ENCODE data around the gene RIMS3.

Gene RIMS3

GRCh38 chr1:40665335-40666171 is at the start of gene RIMS3:
Gene RIMS3 (minus strand): TSS chr1:40665682. CDS start chr1:40641925, 23,757 bp downstream.
- no peak within 1 kb of the TSS for H3K27ac ChIP-seq
- peak within 1 kb of the TSS; percentile 47 for H3K4me3 ChIP-seq (ENCODE audit: low read depth, low read length)
- H3K36me3 ChIP-seq, result no peaks in the 10 kb centered on the region
- H3K27me3 ChIP-seq (ENCODE audit: insufficient read depth, low read depth, severe bottlenecking), result no peaks in the 10 kb centered on the region
- TF ChIP-seq, protein P1, sequence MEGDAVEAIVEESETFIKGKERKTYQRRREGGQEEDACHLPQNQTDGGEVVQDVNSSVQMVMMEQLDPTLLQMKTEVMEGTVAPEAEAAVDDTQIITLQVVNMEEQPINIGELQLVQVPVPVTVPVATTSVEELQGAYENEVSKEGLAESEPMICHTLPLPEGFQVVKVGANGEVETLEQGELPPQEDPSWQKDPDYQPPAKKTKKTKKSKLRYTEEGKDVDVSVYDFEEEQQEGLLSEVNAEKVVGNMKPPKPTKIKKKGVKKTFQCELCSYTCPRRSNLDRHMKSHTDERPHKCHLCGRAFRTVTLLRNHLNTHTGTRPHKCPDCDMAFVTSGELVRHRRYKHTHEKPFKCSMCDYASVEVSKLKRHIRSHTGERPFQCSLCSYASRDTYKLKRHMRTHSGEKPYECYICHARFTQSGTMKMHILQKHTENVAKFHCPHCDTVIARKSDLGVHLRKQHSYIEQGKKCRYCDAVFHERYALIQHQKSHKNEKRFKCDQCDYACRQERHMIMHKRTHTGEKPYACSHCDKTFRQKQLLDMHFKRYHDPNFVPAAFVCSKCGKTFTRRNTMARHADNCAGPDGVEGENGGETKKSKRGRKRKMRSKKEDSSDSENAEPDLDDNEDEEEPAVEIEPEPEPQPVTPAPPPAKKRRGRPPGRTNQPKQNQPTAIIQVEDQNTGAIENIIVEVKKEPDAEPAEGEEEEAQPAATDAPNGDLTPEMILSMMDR (IDR thresholded peaks at IDR 0.05; ENCODE audit: low read depth, low read length), result peak; percentile 44
- peak; percentile 78 for DNase-seq
- no peaks in the 10 kb centered on the region for H3K9me3 ChIP-seq (ENCODE audit: severe bottlenecking)

DNA sequence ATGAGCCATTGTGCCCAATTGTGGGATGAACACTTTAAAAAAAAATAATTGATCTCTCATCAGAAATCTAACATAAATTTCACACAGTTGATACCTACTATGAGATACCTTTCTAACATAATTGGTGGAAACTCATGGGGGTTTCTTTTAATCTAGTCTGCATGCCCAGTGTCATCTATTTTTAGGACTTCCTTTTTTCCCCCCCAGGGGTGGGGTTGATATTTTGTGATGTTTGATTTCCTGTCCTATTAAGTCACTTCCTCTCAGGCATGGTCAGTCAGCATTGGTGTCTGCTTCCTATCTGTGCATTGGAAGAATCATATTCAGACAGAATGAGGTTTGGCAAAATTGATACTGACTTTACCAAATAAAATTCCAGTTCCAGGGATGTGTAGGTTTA is 47.5 kb upstream of the RIMS3 start:
- Histone ChIP-seq H3K4me3 (ENCODE audit: low read depth, low read length) (no peak overlapping the region), H3K27me3 (ENCODE audit: insufficient read depth, low read depth, severe bottlenecking) (no peaks in the 10 kb centered on the region), H3K9me3 (ENCODE audit: severe bottlenecking) (no peaks in the 10 kb centered on the region), H3K36me3 (no peaks in the 10 kb centered on the region), H3K27ac (no peak overlapping the region)
- TF ChIP-seq, protein P1 (IDR thresholded peaks at IDR 0.05; ENCODE audit: low read depth, low read length), result no peak
- no peak for DNase-seq

- H3K27ac ChIP-seq, result no peak overlapping the region
- no peaks in the 10 kb centered on the region for H3K9me3 ChIP-seq (ENCODE audit: severe bottlenecking)
- TF ChIP-seq, protein P1 (IDR thresholded peaks at IDR 0.05; ENCODE audit: low read depth, low read length), result no peak
- no peaks in the 10 kb centered on the region for H3K27me3 ChIP-seq (ENCODE audit: insufficient read depth, low read depth, severe bottlenecking)
- H3K4me3 ChIP-seq (ENCODE audit: low read depth, low read length), result no peak overlapping the region
- H3K36me3 ChIP-seq, result no peaks in the 10 kb centered on the region
- no peak for DNase-seq
Measured at GRCh38 chr1:40712405-40712944, 47.0 kb upstream of the RIMS3 start.

GRCh38 chr1:40711465-40712404 is 46.3 kb upstream of the RIMS3 start:
- H3K27ac ChIP-seq, result no peak overlapping the region
- TF ChIP-seq, protein P1 (IDR thresholded peaks at IDR 0.05; ENCODE audit: low read depth, low read length), result no peak
- no peak for DNase-seq
- H3K4me3 ChIP-seq (ENCODE audit: low read depth, low read length), result no peak overlapping the region
- H3K36me3 ChIP-seq, result no peaks in the 10 kb centered on the region
- no peaks in the 10 kb centered on the region for H3K9me3 ChIP-seq (ENCODE audit: severe bottlenecking)
- H3K27me3 ChIP-seq (ENCODE audit: insufficient read depth, low read depth, severe bottlenecking), result no peaks in the 10 kb centered on the region

- Histone ChIP-seq H3K27ac (no peak overlapping the region), H3K27me3 (ENCODE audit: insufficient read depth, low read depth, severe bottlenecking) (no peaks in the 10 kb centered on the region), H3K9me3 (ENCODE audit: severe bottlenecking) (no peaks in the 10 kb centered on the region), H3K4me3 (ENCODE audit: low read depth, low read length) (no peak overlapping the region), H3K36me3 (no peaks in the 10 kb centered on the region)
- TF ChIP-seq, protein P1 (IDR thresholded peaks at IDR 0.05; ENCODE audit: low read depth, low read length), result no peak
- no peak for DNase-seq
Measured at GRCh38 chr1:40710581-40711315, 45.3 kb upstream of the RIMS3 start.
